Measurements from ENCODE around the gene SYVN1. TPM values are rescaled to one million over a fixed set of nuclear protein-coding genes. Genes with fewer than 3 reads are reported as not detected.

Gene SYVN1
- total RNA-seq, 1 donor from 2014 or later: 54.7 TPM

DNA sequence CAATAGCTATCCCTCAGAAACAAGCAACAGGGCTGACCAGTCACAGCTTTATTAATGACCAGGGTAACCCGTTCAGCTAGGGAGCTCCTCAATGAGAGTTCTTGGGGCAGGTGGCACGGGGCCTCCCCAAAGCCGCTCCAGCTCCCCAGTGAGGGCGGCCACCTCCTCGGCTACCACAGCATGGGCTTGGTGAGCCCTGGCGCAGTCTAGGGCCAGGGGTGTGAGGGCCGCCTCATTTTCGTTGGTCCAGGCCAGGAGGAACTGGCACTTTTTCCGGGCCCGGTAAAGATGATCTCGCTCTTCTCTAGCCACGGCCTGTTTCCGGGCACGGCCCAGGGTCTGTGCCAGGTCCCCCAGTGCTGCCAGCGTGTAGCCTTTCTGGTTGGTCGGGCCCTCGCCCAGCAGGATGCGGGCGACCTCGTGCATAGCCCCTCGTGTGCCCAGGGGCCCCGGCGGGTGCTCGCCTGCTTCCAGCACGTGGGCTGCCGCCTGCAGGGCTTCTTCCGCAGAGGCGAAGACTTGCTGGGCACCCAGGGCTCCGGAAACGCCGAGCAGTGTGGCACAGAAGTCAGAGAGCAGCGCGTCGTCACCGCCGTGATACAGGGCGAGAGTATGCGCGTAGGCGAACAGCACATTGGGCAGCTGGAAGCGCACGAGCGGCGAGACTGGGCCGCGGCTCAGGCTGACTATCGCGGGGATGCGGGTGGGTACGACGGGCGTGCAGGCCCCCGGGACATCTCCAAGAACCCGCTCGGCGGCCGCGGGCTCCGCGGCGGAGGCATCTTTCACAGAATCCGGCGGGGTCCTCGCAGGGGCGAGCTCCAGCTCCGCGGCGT is 17.7 kb downstream of the SYVN1 start:
- peak overlapping the region; percentile 88 for H3K4me3 Mint-ChIP-seq (ENCODE audit: unreplicated experiment)
- H3K27ac Mint-ChIP-seq (ENCODE audit: unreplicated experiment): peak overlapping the region; percentile 82
- H3K27me3 Mint-ChIP-seq (ENCODE audit: unreplicated experiment): peaks cover 25% of the 10 kb centered on the region
- TF ChIP-seq, protein P1, sequence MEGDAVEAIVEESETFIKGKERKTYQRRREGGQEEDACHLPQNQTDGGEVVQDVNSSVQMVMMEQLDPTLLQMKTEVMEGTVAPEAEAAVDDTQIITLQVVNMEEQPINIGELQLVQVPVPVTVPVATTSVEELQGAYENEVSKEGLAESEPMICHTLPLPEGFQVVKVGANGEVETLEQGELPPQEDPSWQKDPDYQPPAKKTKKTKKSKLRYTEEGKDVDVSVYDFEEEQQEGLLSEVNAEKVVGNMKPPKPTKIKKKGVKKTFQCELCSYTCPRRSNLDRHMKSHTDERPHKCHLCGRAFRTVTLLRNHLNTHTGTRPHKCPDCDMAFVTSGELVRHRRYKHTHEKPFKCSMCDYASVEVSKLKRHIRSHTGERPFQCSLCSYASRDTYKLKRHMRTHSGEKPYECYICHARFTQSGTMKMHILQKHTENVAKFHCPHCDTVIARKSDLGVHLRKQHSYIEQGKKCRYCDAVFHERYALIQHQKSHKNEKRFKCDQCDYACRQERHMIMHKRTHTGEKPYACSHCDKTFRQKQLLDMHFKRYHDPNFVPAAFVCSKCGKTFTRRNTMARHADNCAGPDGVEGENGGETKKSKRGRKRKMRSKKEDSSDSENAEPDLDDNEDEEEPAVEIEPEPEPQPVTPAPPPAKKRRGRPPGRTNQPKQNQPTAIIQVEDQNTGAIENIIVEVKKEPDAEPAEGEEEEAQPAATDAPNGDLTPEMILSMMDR (IDR thresholded peaks at IDR 0.05; ENCODE audit: partially characterized antibody, unreplicated experiment): no peak
- H3K4me1 Mint-ChIP-seq (ENCODE audit: low read depth, unreplicated experiment): peaks cover 12% of the 10 kb centered on the region
- DNase-seq: peak; percentile 49
- H3K9me3 Mint-ChIP-seq (ENCODE audit: unreplicated experiment): peaks cover 24% of the 10 kb centered on the region
- H3K36me3 Mint-ChIP-seq (ENCODE audit: unreplicated experiment): no peaks in the 10 kb centered on the region

- peaks cover 26% of the 10 kb centered on the region for H3K9me3 Mint-ChIP-seq (ENCODE audit: unreplicated experiment)
Measured at GRCh38 chr11:65115361-65116082, 18.8 kb downstream of the SYVN1 start.

GRCh38 chr11:65114538-65115171 is 19.7 kb downstream of the SYVN1 start:
- DNase-seq: no peak
- peaks cover 10% of the 10 kb centered on the region for H3K4me1 Mint-ChIP-seq (ENCODE audit: low read depth, unreplicated experiment)
- H3K27ac Mint-ChIP-seq (ENCODE audit: unreplicated experiment): no peak overlapping the region
- peak overlapping the region; percentile 94 for H3K4me3 Mint-ChIP-seq (ENCODE audit: unreplicated experiment)
- peaks cover 29% of the 10 kb centered on the region for H3K27me3 Mint-ChIP-seq (ENCODE audit: unreplicated experiment)
- TF ChIP-seq, protein P1 (IDR thresholded peaks at IDR 0.05; ENCODE audit: partially characterized antibody, unreplicated experiment): no peak
- peaks cover 26% of the 10 kb centered on the region for H3K9me3 Mint-ChIP-seq (ENCODE audit: unreplicated experiment)
- no peaks in the 10 kb centered on the region for H3K36me3 Mint-ChIP-seq (ENCODE audit: unreplicated experiment)

More at GRCh38 chr11:65115361-65116082, 18.8 kb downstream of the SYVN1 start:
- Mint-ChIP-seq H3K4me1 (ENCODE audit: low read depth, unreplicated experiment) (peaks cover 10% of the 10 kb centered on the region), H3K36me3 (ENCODE audit: unreplicated experiment) (no peaks in the 10 kb centered on the region), H3K27ac (ENCODE audit: unreplicated experiment) (no peak overlapping the region), H3K27me3 (ENCODE audit: unreplicated experiment) (peaks cover 29% of the 10 kb centered on the region), H3K4me3 (ENCODE audit: unreplicated experiment) (peak overlapping the region; percentile 30)
- DNase-seq: no peak
- TF ChIP-seq, protein P1 (IDR thresholded peaks at IDR 0.05; ENCODE audit: partially characterized antibody, unreplicated experiment): no peak

GRCh38 chr11:65113839-65114238 is 20.5 kb downstream of the SYVN1 start:
- peaks cover 29% of the 10 kb centered on the region for H3K27me3 Mint-ChIP-seq (ENCODE audit: unreplicated experiment)
- H3K4me1 Mint-ChIP-seq (ENCODE audit: low read depth, unreplicated experiment): peaks cover 10% of the 10 kb centered on the region
- H3K27ac Mint-ChIP-seq (ENCODE audit: unreplicated experiment): peak overlapping the region; percentile 92
- TF ChIP-seq, protein P1 (IDR thresholded peaks at IDR 0.05; ENCODE audit: partially characterized antibody, unreplicated experiment): no peak
- H3K4me3 Mint-ChIP-seq (ENCODE audit: unreplicated experiment): peak overlapping the region; percentile 94
- no peaks in the 10 kb centered on the region for H3K36me3 Mint-ChIP-seq (ENCODE audit: unreplicated experiment)
- no peak for DNase-seq
- H3K9me3 Mint-ChIP-seq (ENCODE audit: unreplicated experiment): peaks cover 23% of the 10 kb centered on the region
